PC-3 (cell line): Measurements from ENCODE around the gene GNAI1. TPM values are rescaled to one million over a fixed set of nuclear protein-coding genes. Genes with fewer than 3 reads are reported as not detected.

Experiments
- ATAC-seq: fragments of 200-7000 bp; cut with Tn5 transposase; 2 replicates; pipeline ENCODE4 v1.9.1; 2020; ENCODE audit warnings: mild to moderate bottlenecking, moderate library complexity
- BruUV-seq: library from RNA; stranded (reverse); fragments of 400-500 nt; replicated peaks from 2 replicates; lab custom pipeline; 2021; lab: Mats Ljungman, UMichigan
- CTCF ChIA-PET: fragments of 300-600 bp; sonication (Branson Sonifier 250); formaldehyde crosslinking; loops from one replicate; lab custom pipeline; 2022; ENCODE audit warnings: antibody characterized with exemption; lab: Charles Lee
- POLR2A ChIA-PET: fragments of 300-600 bp; sonication (Branson Sonifier 250); formaldehyde crosslinking; loops from one replicate; lab custom pipeline; 2022; ENCODE audit warnings: antibody characterized with exemption; ENCODE audit not compliant: unreplicated experiment; lab: Charles Lee
- DNase-seq: peaks from one replicate; pipeline ENCODE4 v3.0.0-alpha.2; 2015
- H2AFZ ChIP-seq: fragments of 300-600 bp; sonication (generic); 2 replicates; pipeline ENCODE4 v1.6.0; 2016; ENCODE audit warnings: antibody characterized with exemption, low read length
- H3F3A ChIP-seq: fragments of 300-600 bp; sonication (generic); one replicate; pipeline ENCODE4 v1.6.0; 2017; ENCODE audit warnings: antibody characterized with exemption, low read length, control low read depth, mild to moderate bottlenecking; ENCODE audit not compliant: unreplicated experiment
- H3K27ac ChIP-seq: fragments of 300-600 bp; sonication (generic); 2 replicates; pipeline ENCODE4 v1.5.1; 2016; ENCODE audit warnings: mild to moderate bottlenecking, low read length
- H3K27me3 ChIP-seq: fragments of 300-600 bp; sonication (generic); 2 replicates; pipeline ENCODE4 v1.6.1; 2016; ENCODE audit warnings: low read length, mixed read lengths
- H3K36me3 ChIP-seq: fragments of 300-600 bp; sonication (generic); 2 replicates; pipeline ENCODE4 v1.6.1; 2016; ENCODE audit warnings: low read depth, mixed run types, low read length, mixed read lengths
- H3K4me1 ChIP-seq: fragments of 300-600 bp; sonication (generic); 2 replicates; pipeline ENCODE4 v1.5.1; 2016; ENCODE audit warnings: low read length; ENCODE audit not compliant: insufficient read depth
- H3K4me2 ChIP-seq: fragments of 300-600 bp; sonication (generic); 2 replicates; pipeline ENCODE4 v1.6.0; 2016; ENCODE audit warnings: low read length
- H3K4me3 ChIP-seq: fragments of 300-600 bp; sonication (generic); 2 replicates; pipeline ENCODE4 v1.5.1; 2016; ENCODE audit warnings: mild to moderate bottlenecking, low read length, mixed read lengths
- H3K79me2 ChIP-seq: fragments of 300-600 bp; sonication (generic); 2 replicates; pipeline ENCODE4 v1.6.1; 2017; ENCODE audit warnings: low read length, mixed read lengths
- H3K9ac ChIP-seq: fragments of 300-600 bp; sonication (generic); 2 replicates; pipeline ENCODE4 v1.6.0; 2016; ENCODE audit warnings: mild to moderate bottlenecking, low read length
- H3K9me2 ChIP-seq: fragments of 300-600 bp; sonication (generic); replicated peaks from 2 replicates; pipeline ENCODE4 v1.6.1; 2016; ENCODE audit warnings: mixed run types, low read length, mixed read lengths
- H3K9me3 ChIP-seq: fragments of 300-600 bp; sonication (generic); 2 replicates; pipeline ENCODE4 v1.6.1; 2016; ENCODE audit warnings: low read length, mixed read lengths
- H4K20me1 ChIP-seq: fragments of 300-600 bp; sonication (generic); 2 replicates; pipeline ENCODE4 v1.6.1; 2016; ENCODE audit warnings: low read length, mixed read lengths
- EZH2 ChIP-seq: fragments of 300-600 bp; sonication (generic); IDR thresholded peaks from one replicate; pipeline ENCODE4 v1.6.1; 2017; ENCODE audit warnings: antibody characterized with exemption, mild to moderate bottlenecking, low read length; ENCODE audit not compliant: unreplicated experiment
- EZH2phosphoT487 ChIP-seq: fragments of 300-600 bp; sonication (generic); IDR thresholded peaks from 2 replicates; pipeline ENCODE4 v1.6.1; 2018; ENCODE audit warnings: mild to moderate bottlenecking, antibody characterized with exemption, low read length, borderline replicate concordance
- intact Hi-C: fragments of 100-400 bp; cut with micrococcal nuclease; formaldehyde crosslinking; loops from 2 replicates; pipeline ENCODE4 v1.9.0; 2023
- total RNA-seq: library from RNA; depleted of rRNA; stranded (reverse); fragments of >200 nt; gene quantifications from 2 replicates; pipeline ENCODE4 v1.2.3, GENCODE V29; 2014
- TF ChIP-seq, protein P1 (sequence below): fragments of 300-600 bp; sonication (generic); conservative IDR thresholded peaks from 2 replicates; pipeline ENCODE4 v1.5.1; 2017; ENCODE audit warnings: antibody characterized with exemption, low read depth, mild to moderate bottlenecking, low read length

Gene GNAI1
- total RNA-seq, 1 experiment from 2014 or later: 16.9 TPM

DNA sequence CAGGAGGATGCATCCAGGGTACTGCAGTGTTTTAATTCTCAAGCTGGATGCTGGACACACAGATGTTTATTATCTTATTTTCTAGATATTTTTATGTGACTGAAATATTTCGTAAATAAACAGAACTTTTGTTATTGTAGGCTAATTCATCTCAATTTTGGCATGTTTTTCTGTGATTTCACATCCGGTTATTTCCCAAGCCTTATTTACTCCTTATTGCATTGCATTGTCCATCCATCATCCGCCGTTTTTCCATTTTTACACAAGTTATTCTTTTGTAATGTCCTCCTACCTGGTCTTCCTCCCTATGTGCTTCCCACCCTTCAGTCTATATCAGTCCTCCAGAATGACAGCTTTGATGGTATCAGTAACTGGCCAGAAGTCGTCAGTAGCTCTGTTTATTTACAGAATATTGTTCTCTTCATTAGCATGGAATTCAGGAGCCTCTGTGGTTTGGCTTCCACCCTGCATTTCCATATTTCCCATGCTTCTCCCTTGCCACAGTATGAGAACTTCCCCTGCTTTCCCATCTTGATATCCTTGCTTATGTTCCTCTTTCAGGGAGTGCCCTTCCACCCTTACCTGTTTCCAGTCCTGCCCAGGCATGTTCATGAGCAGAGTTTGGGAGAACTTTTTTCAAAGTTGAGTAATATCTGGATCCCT lies 16.1 kb downstream of the GNAI1 start:
- Histone ChIP-seq H3K4me2 (no peak overlapping the region), H3K4me1 (peaks cover 11% of the 10 kb centered on the region), H3F3A (no peaks in the 10 kb centered on the region), H4K20me1 (no peaks in the 10 kb centered on the region), H3K27me3 (no peaks in the 10 kb centered on the region), H3K79me2 (peaks cover 78% of the 10 kb centered on the region), H3K9me2 (no peaks in the 10 kb centered on the region), H2AFZ (no peak overlapping the region), H3K4me3 (no peak overlapping the region), H3K27ac (no peak overlapping the region), H3K9ac (no peak overlapping the region), H3K36me3 (no peaks in the 10 kb centered on the region), H3K9me3 (no peaks in the 10 kb centered on the region)
- no TSS peak for BruUV-seq
- DNase-seq (no peak), ATAC-seq (no peak; the same call in 1 of the 2 replicates)
- intact Hi-C loops: no loop called here
- no peak for TF ChIP-seq EZH2
- ChIA-PET POLR2A (interaction anchor here (0.5 kb wide), 1 partner anchor 290 kb away, joined by 3 read pairs; no protein-coding TSS in a partner anchor), CTCF (no interaction called here)

DNA sequence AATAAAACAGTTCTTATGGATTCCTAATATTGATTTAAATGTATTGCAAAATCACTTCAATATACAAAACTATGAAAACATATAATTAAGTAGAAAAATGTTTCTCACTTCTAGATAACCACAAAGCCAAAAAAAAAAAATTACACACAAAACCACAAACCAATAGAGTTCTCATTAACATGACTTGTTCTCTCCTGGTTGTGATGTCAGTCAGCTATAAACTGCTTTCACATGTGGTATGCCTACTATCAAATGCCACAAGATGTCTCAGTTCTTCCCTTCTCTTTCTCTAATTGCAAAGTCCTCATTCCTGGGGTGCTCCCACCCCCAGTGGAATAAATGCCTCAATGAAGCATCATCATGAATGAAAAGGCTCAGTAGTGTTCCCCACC lies 16.6 kb downstream of the GNAI1 start:
- Histone ChIP-seq H3K9me3 (no peaks in the 10 kb centered on the region), H3K4me3 (no peak overlapping the region), H3F3A (no peaks in the 10 kb centered on the region), H3K4me2 (no peak overlapping the region), H3K27me3 (no peaks in the 10 kb centered on the region), H3K9me2 (no peaks in the 10 kb centered on the region), H2AFZ (no peak overlapping the region), H3K79me2 (peaks cover 77% of the 10 kb centered on the region), H3K27ac (no peak overlapping the region), H3K9ac (no peak overlapping the region), H3K36me3 (no peaks in the 10 kb centered on the region), H4K20me1 (no peaks in the 10 kb centered on the region), H3K4me1 (peaks cover 11% of the 10 kb centered on the region)
- POLR2A ChIA-PET: no interaction called here
- CTCF ChIA-PET: no interaction called here
- no peak for ATAC-seq
- intact Hi-C loops: no loop called here
- BruUV-seq: no TSS peak
- TF ChIP-seq EZH2 (no peak), EZH2phosphoT487 (no peak)
- TF ChIP-seq, protein P1, sequence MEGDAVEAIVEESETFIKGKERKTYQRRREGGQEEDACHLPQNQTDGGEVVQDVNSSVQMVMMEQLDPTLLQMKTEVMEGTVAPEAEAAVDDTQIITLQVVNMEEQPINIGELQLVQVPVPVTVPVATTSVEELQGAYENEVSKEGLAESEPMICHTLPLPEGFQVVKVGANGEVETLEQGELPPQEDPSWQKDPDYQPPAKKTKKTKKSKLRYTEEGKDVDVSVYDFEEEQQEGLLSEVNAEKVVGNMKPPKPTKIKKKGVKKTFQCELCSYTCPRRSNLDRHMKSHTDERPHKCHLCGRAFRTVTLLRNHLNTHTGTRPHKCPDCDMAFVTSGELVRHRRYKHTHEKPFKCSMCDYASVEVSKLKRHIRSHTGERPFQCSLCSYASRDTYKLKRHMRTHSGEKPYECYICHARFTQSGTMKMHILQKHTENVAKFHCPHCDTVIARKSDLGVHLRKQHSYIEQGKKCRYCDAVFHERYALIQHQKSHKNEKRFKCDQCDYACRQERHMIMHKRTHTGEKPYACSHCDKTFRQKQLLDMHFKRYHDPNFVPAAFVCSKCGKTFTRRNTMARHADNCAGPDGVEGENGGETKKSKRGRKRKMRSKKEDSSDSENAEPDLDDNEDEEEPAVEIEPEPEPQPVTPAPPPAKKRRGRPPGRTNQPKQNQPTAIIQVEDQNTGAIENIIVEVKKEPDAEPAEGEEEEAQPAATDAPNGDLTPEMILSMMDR: no peak
- no peak for DNase-seq

DNA sequence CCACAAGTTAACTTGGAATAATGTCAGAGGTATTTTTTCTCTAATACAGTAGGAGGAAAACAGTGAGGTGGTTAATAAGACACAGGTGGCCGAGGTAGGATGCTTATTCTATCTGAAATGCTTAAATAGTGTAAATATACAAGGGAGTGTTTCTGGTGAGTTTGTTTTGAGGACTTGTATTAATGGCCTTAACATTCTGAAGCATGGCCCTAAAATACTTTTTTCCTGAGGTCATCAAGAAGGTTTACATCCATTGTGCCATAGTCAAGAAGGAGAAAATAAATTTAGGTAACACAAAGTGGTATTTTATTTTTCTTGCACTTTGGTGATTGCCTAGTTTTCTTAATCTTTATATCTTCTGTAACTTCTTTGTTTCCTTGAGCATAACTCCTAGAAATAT lies 18.8 kb downstream of the GNAI1 start:
- no peaks in the 10 kb centered on the region for H3K9me3 ChIP-seq
- no TSS peak for BruUV-seq
- H3K4me1 ChIP-seq: peaks cover 11% of the 10 kb centered on the region
- no peak overlapping the region for H3K27ac ChIP-seq
- H3K27me3 ChIP-seq: no peaks in the 10 kb centered on the region
- H3K9me2 ChIP-seq: no peaks in the 10 kb centered on the region
- no peak for DNase-seq
- no peaks in the 10 kb centered on the region for H4K20me1 ChIP-seq
- no peak overlapping the region for H3K4me2 ChIP-seq
- ChIA-PET CTCF (no interaction called here), POLR2A (no interaction called here)
- no peak overlapping the region for H3K9ac ChIP-seq
- TF ChIP-seq EZH2phosphoT487 (no peak), EZH2 (no peak)
- TF ChIP-seq, protein P1: no peak
- peaks cover 60% of the 10 kb centered on the region for H3K79me2 ChIP-seq
- H3K4me3 ChIP-seq: no peak overlapping the region
- H2AFZ ChIP-seq: no peak overlapping the region
- ATAC-seq: no peak
- intact Hi-C loops: loop anchor here (2.0 kb wide), 1 partner anchor 15 kb away; no protein-coding TSS in a partner anchor
- H3K36me3 ChIP-seq: no peaks in the 10 kb centered on the region
- H3F3A ChIP-seq: no peaks in the 10 kb centered on the region
